A549 treated with RU486 at 1 μM for 4 hours (cell line): ENCODE results near the gene FEM1B. TPM values are rescaled to one million over a fixed set of nuclear protein-coding genes. Genes with fewer than 3 reads are reported as not detected.

Source experiments
- total RNA-seq: library from RNA; stranded (reverse); fragments of 200-300 nt; extraction: Qiagen RNA extraction; gene quantifications from 5 replicates; pipeline ENCODE4 v1.2.3, GENCODE V29; 2022; ENCODE audit warnings: low read depth

The FEM1B gene
- 17.8 to 26.1 TPM (median 23.3 TPM) in 5 replicates for total RNA-seq

DNA sequence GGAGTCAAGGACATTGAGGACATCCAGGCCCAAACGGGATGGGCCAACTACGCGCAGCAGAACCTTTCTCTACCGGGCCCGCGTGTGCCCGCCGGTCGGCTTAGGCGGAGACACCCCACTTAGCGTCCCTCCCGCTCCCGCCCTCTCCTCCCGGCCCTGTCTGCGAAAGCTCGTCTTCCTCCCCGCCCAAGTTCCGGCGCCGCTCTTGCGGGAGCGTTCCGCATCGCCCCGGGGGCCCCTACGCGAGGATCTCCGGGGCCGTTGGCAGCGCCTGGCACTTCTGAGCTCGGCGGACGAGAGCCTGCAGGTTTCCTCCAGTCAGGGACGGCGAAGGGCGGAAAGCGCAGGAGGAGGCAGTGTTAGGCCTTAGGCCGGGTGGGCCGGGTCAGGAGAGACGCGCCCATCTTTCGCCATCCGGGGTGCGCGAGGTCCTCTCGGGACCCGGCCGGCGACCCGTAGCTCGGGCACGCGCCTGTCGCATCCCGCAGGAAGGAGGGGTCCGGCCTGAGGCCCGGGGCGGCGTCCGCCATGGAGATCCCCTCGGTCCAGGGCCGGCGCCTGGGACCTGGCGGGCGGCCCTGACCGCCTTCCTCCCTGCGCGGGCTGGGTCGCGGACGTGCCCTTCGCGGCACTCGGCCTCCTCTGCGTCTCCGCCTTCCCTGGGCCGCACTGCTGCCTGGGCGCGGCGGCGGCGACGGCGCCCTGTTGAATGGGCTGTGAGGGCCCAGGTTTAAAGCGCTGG, at the start of gene FEM1B:
Gene FEM1B (plus strand): TSS at position 143 of the 742 bp plus-strand sequence. CDS start 673 bp downstream, outside the sequence.

DNA sequence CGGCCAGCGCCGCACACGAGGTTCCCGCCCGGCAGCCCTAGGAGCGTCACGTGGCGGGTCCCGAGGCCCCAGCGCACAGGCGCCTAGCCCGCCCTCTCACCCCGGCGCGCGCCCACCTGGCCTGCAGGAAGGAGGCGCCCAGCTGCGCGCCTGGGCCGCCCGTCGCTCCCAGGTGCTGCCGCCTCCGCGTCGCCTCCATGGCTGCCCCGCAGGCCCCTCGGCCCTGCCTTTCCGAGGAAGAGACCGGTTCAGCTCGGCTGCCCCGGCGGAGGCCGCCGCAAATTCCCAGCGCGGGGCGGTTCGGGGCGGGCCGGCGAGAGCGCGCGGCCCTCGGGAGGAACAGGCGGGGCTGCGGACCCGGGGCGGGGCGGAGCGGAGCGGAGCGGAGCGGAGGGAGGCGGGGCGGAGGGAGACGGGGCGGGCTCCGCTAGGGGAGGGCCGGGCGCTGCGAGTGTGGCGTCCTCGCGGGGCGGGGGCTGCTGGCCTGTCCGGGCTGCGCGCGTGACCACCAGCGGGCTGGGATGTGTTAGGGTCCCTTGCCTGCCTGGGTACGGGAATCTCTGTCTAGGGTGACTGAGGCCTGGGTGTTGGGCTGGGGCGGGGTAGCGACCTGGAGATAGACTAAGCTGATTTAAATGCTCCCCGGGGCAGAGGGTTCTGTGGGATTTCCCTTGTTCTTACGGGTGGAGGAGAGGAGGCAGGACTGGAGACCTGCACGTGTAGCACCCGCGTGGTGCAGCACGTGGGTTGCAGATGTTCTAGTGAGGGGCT, 48.0 kb upstream of the FEM1B start, which contains the start of gene CLN6:
Gene CLN6 (minus strand): TSS at position 343 of the 771 bp plus-strand sequence. CDS start 144 bp downstream, at position 199.

Other genes starting within 250 kb of the FEM1B start
- 14.2 to 21.6 TPM (median 17.0 TPM) in 5 replicates for gene PIAS1, start 223.4 kb upstream of the FEM1B start, total RNA-seq
- 7.2 to 11.3 TPM (median 9.5 TPM) in 5 replicates for gene CALML4, start 72.4 kb upstream of the FEM1B start, total RNA-seq
- gene CLN6, start 48.0 kb upstream of the FEM1B start, total RNA-seq: 60.4 to 85.0 TPM (median 79.6 TPM) in 5 replicates
- 2.2 to 8.2 TPM (median 5.4 TPM) in 5 replicates for gene ITGA11, start 154.4 kb downstream of the FEM1B start, total RNA-seq